AG09309 (cell line): ENCODE data around the gene FKBP7.

ENCODE experiments used
- DNase-seq: peaks from one replicate; pipeline ENCODE4 v3.0.0-alpha.2; 2010; ENCODE audit warnings: low read depth
- H3K4me3 ChIP-seq: 2 replicates; pipeline ENCODE4 v1.5.1; 2011; ENCODE audit warnings: mild to moderate bottlenecking, low read depth, low read length, moderate library complexity; ENCODE audit not compliant: control insufficient read depth
- CTCF ChIP-seq: IDR thresholded peaks from 2 replicates; pipeline ENCODE4 v1.5.1; 2011; ENCODE audit warnings: mild to moderate bottlenecking, low read depth, low read length, inconsistent platforms; ENCODE audit not compliant: insufficient read depth, control insufficient read depth; ENCODE audit errors: missing control alignments

FKBP7 gene

GRCh38 chr2:178521304-178522150 lies 43.1 kb upstream of the FKBP7 start:
- no peak for DNase-seq
- no peak overlapping the region for H3K4me3 ChIP-seq
- TF ChIP-seq CTCF = no peak

- no peak overlapping the region for H3K4me3 ChIP-seq
- DNase-seq = peak; percentile 18
- no peak for TF ChIP-seq CTCF
These were observed 39.1 kb upstream of the FKBP7 start for GRCh38 chr2:178517496-178517895.

GRCh38 chr2:178514664-178515063 lies 36.3 kb upstream of the FKBP7 start:
- no peak for TF ChIP-seq CTCF
- no peak for DNase-seq
- H3K4me3 ChIP-seq = no peak overlapping the region

GRCh38 chr2:178513876-178514275 lies 35.5 kb upstream of the FKBP7 start:
- peak; percentile 7 for DNase-seq
- no peak for TF ChIP-seq CTCF
- H3K4me3 ChIP-seq = no peak overlapping the region

DNA sequence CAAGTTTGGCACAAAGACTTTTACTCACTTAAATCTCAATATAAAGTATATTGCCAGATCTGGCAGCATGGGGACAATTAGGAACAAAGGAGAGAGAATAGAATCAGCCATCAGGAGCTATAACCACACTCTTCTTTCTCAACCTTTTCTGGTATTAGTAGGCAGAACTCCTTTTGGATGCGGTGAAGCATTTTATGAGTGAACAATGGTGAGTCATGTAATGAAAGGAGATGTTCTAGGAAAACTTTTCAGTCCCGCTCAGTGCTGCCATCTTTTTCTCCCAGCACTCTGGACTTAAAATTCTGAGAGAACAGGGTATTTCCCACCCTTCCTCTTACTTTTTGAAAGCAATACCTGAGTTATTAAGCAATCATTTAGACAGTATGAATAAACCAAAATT lies 34.1 kb upstream of the FKBP7 start:
- no peak overlapping the region for H3K4me3 ChIP-seq
- TF ChIP-seq CTCF = no peak
- peak; percentile 21 for DNase-seq

DNA sequence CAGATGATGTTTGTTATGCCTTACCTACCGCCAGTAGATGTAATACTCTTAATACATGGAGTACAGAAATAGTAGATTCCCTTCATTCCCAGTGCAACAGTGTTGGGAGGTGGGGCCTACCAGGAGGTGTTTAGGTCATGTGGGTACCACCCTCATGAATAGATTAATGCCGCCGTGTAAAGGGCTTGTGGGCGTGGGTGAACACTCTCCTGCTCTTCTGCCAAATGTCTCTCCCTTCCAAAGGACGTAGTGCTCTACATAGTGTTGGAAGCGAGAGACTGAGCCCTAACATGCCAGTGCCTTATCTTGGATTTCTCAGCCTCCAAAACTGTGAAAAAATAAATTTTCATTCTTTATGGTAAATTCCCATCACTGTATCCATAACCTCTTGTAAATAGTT lies 32.0 kb upstream of the FKBP7 start:
- no peak for DNase-seq
- TF ChIP-seq CTCF = no peak
- no peak overlapping the region for H3K4me3 ChIP-seq
